Heart left ventricle (tissue), 13 donors: ENCODE data around the gene CPA5.

Source experiments
- CTCF ChIP-seq, 12 donors: fragments of 200-600 bp; sonication (generic) in 4 of 12; IDR thresholded peaks; one replicate each; pipeline versions ENCODE4 v1.5.0 to v1.8.0; 2018 to 2022; ENCODE audit warnings: antibody characterized with exemption in 12 of 12, mild to moderate bottlenecking in 5 of 12
- POLR2A ChIP-seq, 2 donors: fragments of 450-650 bp; IDR thresholded peaks; one replicate each; pipeline ENCODE4 v1.6.1; 2017; ENCODE audit warnings: antibody characterized with exemption in 2 of 2, mild to moderate bottlenecking in 2 of 2, moderate library complexity in 2 of 2
- donor health status: ischemic (EF 13 %, LVEDD 7.1; RV severe dilation, severe dysfunction).
- donor health status: DM: no; HTN: yes; CAD: no.
- donor health status: DM: no; HTN: no; CAD: no.
- donor health status: ischemic (EF 25% LVEDD 6.9; RV normal size, moderate dysfunction).
- donor health status: ischemic (EF 25% LVEDD 5.7; RV mildly dilated, moderate dysfunction).
- donor health status: ischemic (EF 35%, LVEDD 5.7; RV mildly dilated, moderate dysfunction).
- donor health status: nonischemic (EF 11% LVEDD 7.7; RV severe dilation, severe dysfunction).
- donor health status: DM: yes; HTN: yes; CAD: no.
- donor health status: PGD.
- donor health status: ischemic (EF 29% LVEDD 5.4; RV normal size, mild dysfunction).
- donor health status: nonischemic (EF 23%, LVEDD 6.1; RV moderate dilation, normal function).

DNA sequence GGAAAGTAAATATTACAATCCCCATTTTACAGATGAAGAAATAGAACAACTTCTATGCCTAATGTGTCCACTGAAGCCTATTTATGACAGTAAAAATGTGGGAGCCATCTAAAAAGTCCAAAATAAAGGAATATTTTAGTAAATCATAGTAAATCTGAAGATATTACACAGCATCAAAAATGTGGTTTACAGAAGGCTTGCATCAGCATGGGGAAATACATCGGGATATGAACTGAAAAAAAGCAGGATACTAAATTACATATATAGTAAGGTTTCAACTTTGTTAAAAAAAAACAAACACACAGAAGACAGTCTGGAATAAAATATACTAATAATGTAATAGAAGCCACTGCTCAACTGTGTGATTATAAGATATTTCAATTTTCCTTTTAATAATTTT is 56.5 kb downstream of the CPA5 start:
- TF ChIP-seq CTCF (IDR thresholded peaks at IDR 0.05) (no peak), POLR2A (IDR thresholded peaks at IDR 0.05) (no peak)
